H1 (cell line): ENCODE measurements around the gene SEC62. TPM values are rescaled to one million over a fixed set of nuclear protein-coding genes. Genes with fewer than 3 reads are reported as not detected.

Source experiments
- BACH1 ChIP-seq: IDR thresholded peaks from 2 replicates; pipeline ENCODE4 v1.6.1; 2012; ENCODE audit warnings: low read length, improper control_type of control experiment
- CHD2 ChIP-seq: IDR thresholded peaks from 2 replicates; pipeline ENCODE4 v1.6.1; 2012; ENCODE audit warnings: low read length, improper control_type of control experiment
- CTBP2 ChIP-seq: IDR thresholded peaks from 2 replicates; pipeline ENCODE4 v1.7.0; 2011; ENCODE audit warnings: borderline replicate concordance, mild to moderate bottlenecking, moderate library complexity, mixed read lengths, low read length; ENCODE audit not compliant: insufficient read depth, insufficient read length
- MAX ChIP-seq: IDR thresholded peaks from 2 replicates; pipeline ENCODE4 v1.6.1; 2012; ENCODE audit warnings: inconsistent platforms
- POLR2AphosphoS5 ChIP-seq: IDR thresholded peaks from 2 replicates; pipeline ENCODE4 v1.6.1; 2011; ENCODE audit warnings: low read depth, low read length
- SAP30 ChIP-seq: fragments of 300-600 bp; sonication (generic); IDR thresholded peaks from 2 replicates; pipeline ENCODE4 v1.7.1; 2012; ENCODE audit warnings: low read length, moderate library complexity, mild to moderate bottlenecking, inconsistent platforms; ENCODE audit not compliant: insufficient read depth, insufficient replicate concordance
- SP1 ChIP-seq: IDR thresholded peaks from 2 replicates; pipeline ENCODE4 v1.6.1; 2011; ENCODE audit warnings: low read depth, low read length
- SUZ12 ChIP-seq: fragments of 200-600 bp; sonication (generic); IDR thresholded peaks from 2 replicates; pipeline ENCODE4 v1.6.1; 2012; ENCODE audit warnings: mild to moderate bottlenecking, inconsistent platforms, low read length, moderate library complexity, mixed read lengths
- TAF7 ChIP-seq: optimal IDR thresholded peaks from 2 replicates; pipeline ENCODE3; 2011; ENCODE audit warnings: low read depth, mild to moderate bottlenecking, inconsistent platforms, low read length, moderate library complexity, borderline replicate concordance
- polyA plus RNA-seq, 7 experiments: library from polyadenylated mRNA; depleted of rRNA in 3 of 7; stranded (reverse) in 5 of 7; unstranded in 2 of 7; fragments of >200 nt in 5 of 7; fragments of 200-250 nt in 2 of 7; gene quantifications; 1 replicate in 5 of 7; 2 replicates in 1 of 7; 4 replicates in 1 of 7; pipeline versions ENCODE4 v1.2.1 to v1.2.3, GENCODE V29; 2011 to 2013; ENCODE audit warnings: missing spikeins in 2 of 7, mixed read lengths in 2 of 7
- total RNA-seq: library from RNA; stranded (reverse); fragmentation: NEBNext Ultra II Directional; extraction: Animal tissue kit (Norgen Biotek cat#: 25700); gene quantifications from 2 replicates; pipeline ENCODE4 v1.2.1, GENCODE V29; 2021

SEC62 gene
- total and polyA plus RNA-seq, 2 of the 8 experiments (the other 6 are each of a cell fraction or from before 2014, with no cell fraction given): 67.8 to 113 TPM

- TF ChIP-seq BACH1: no peak
- TF ChIP-seq MAX: no peak
- no peak for TF ChIP-seq SUZ12
- no peak for TF ChIP-seq POLR2AphosphoS5
- no peak for TF ChIP-seq SP1
- no peak for TF ChIP-seq SAP30
- TF ChIP-seq CHD2: no peak
- TF ChIP-seq CTBP2: no peak
- TF ChIP-seq TAF7: no peak
- TF ChIP-seq, all 59 proteins: peak for 0
These were observed 76.9 kb downstream of the SEC62 start (continued) for GRCh38 chr3:170043506-170043905.
